Epithelial cell of esophagus (primary cell): ENCODE results near the gene MYRF.

Source experiments
- DNase-seq: peaks from one replicate; pipeline ENCODE4 v3.0.0; 2010; ENCODE audit warnings: low read depth
- H3K4me3 ChIP-seq: 2 replicates; pipeline ENCODE4 v1.5.1; 2011; ENCODE audit warnings: mild to moderate bottlenecking, low read length, control low read depth
- TF ChIP-seq, protein P1 (sequence below): IDR thresholded peaks from 2 replicates; pipeline ENCODE4 v1.5.1; 2011; ENCODE audit warnings: low read depth, mild to moderate bottlenecking, low read length, control low read depth, inconsistent platforms; ENCODE audit not compliant: insufficient read depth; ENCODE audit errors: missing control alignments

The MYRF gene

DNA sequence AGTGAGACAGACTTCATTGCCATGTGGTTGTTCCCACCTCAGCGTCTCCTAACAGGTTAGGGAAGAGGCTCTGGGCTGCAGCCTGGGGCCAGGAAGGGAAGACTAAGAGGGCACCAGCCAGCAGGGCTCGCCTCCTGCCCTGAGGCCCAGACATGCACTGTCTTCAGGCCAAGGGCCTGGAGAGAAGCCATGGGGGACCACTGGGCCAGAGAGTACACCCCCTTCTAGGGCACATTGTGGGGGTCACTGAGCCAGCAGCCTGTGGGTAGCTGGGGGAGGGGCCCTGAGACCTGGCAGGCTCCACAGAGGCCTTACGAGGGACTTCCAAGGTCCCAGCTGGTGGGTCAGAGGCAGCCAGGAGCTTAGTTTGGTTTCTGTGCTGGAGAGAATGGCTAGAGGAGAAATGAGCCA is 25.0 kb upstream of the MYRF start:
- TF ChIP-seq, protein P1, sequence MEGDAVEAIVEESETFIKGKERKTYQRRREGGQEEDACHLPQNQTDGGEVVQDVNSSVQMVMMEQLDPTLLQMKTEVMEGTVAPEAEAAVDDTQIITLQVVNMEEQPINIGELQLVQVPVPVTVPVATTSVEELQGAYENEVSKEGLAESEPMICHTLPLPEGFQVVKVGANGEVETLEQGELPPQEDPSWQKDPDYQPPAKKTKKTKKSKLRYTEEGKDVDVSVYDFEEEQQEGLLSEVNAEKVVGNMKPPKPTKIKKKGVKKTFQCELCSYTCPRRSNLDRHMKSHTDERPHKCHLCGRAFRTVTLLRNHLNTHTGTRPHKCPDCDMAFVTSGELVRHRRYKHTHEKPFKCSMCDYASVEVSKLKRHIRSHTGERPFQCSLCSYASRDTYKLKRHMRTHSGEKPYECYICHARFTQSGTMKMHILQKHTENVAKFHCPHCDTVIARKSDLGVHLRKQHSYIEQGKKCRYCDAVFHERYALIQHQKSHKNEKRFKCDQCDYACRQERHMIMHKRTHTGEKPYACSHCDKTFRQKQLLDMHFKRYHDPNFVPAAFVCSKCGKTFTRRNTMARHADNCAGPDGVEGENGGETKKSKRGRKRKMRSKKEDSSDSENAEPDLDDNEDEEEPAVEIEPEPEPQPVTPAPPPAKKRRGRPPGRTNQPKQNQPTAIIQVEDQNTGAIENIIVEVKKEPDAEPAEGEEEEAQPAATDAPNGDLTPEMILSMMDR, result no peak
- H3K4me3 ChIP-seq, result no peak overlapping the region
- DNase-seq, result no peak

- no peak for DNase-seq
- no peak overlapping the region for H3K4me3 ChIP-seq
- TF ChIP-seq, protein P1, result no peak
Measured at GRCh38 chr11:61728066-61728939, 24.1 kb upstream of the MYRF start.

GRCh38 chr11:61728940-61729219 is 23.6 kb upstream of the MYRF start:
- DNase-seq, result peak; percentile 45
- TF ChIP-seq, protein P1, result no peak
- no peak overlapping the region for H3K4me3 ChIP-seq

DNA sequence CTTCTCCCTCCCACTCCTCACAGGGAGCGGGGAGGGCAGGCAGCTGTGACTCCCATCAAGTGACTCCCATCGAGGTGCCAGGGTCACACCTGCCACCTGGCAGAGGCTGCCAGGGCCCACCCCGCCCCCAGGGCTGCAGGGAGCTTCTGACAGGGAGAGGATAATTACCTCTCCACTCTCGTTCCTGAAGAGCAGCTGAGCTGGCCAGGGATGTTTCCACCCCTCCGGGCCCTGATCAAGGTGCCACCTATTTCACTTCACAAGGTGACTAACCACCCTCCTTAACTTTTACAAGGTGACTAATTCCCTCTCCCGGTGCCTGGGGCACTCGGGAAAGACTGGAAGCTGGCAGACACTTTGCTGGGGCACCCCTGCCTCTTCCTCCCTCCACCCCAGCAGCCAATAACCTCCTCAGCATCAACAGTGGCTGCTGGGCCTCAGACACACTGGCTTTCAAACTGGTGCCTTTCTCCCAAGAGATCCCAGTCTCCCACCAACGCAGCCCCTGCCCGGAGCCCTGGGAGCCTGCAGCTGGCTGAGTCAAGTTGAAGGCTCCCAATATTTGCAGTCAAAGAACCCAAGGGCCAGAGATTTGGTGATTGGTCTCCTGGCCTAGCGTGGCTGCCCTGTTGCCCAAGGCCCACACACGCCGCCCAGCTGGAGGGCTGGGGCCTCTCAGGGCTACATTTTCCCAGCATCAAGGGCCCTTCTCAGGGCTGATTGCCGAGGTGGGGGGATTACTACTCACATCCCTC is 22.0 kb upstream of the MYRF start:
- peak; percentile 94 for DNase-seq
- H3K4me3 ChIP-seq, result no peak overlapping the region
- TF ChIP-seq, protein P1, result no peak

- no peak overlapping the region for H3K4me3 ChIP-seq
- no peak for DNase-seq
- TF ChIP-seq, protein P1, result no peak
Measured at GRCh38 chr11:61731211-61731951, 21.1 kb upstream of the MYRF start.

DNA sequence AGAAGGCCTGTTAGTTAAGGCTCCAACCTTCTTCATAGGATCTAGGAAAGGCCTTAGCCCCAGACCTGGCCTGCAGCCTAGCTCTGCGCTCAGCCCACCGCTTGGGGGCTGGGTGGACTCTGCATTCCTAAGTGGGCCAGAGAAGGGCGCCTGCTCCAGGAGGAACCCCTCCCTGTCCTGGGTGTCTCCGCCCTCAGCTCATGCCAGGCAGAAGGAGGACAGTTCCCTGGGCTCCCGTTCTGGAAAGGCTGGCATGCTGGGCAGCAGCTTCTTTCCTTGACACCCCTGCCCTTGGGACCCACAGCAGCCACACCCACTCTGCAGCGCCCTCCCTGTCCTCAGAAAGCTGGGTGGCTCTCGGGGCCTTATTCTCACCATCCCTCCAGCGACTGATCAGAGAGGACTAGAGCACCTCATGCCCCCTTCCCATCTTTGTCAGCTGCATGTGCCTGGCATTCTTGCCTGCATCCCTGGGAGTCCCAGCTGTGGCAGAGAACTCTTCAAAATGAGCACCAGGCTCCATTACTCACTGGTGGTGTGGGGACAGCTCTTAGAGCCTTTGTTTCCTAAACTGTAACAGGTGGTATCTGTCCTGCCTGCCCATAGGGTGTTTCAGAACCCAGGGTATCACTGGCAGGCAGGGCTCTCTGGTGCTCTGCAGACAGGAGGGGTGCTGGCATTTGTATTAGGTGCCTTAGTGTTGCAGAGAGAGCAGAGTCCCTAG is 20.3 kb upstream of the MYRF start:
- no peak for DNase-seq
- TF ChIP-seq, protein P1, result no peak
- H3K4me3 ChIP-seq, result no peak overlapping the region
